ENCODE measurements around the gene PHF21B. TPM values are rescaled to one million over a fixed set of nuclear protein-coding genes. Genes with fewer than 3 reads are reported as not detected.
"Not testable (repeated sequence)": the region's sequence is repeated elsewhere in the genome, so short reads cannot be mapped to it uniquely, and the experiment has no call there.

The PHF21B gene
- total RNA-seq, 1 donor from 2014 or later, result 0.35 TPM

- intact Hi-C loops (cut with micrococcal nuclease), result no loop called here
- ATAC-seq, result no peak
- DNase-seq, result no peak
These were observed 82.2 kb downstream of the PHF21B start for GRCh38 chr22:44927463-44928135.

- intact Hi-C loops (cut with micrococcal nuclease), result no loop called here
- DNase-seq, result peak; percentile 22
- no peak for ATAC-seq
These were observed 83.1 kb downstream of the PHF21B start for GRCh38 chr22:44926491-44927415.

DNA sequence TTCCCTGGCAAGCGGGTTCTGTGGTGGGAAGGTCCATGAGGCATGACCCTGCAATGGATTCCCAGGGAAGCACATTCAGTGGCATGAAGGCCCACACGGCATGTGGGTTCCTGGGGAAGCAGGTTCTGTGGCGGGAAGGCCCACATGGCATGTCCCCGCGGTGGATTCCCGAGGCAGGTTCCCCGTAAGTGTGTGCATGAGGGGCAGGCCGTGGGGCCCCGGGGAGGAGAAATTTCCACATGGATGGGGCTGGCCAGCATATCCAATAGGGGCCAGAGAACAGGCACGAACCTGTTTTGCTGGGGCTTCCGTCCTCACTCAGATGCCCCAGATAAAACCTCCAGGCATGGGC lies 83.7 kb downstream of the PHF21B start:
- intact Hi-C loops (cut with micrococcal nuclease), result no loop called here
- ATAC-seq (no peak), DNase-seq (peak; percentile 25)

GRCh38 chr22:44925465-44926123 lies 84.2 kb downstream of the PHF21B start:
- ATAC-seq (no peak), DNase-seq (peak; percentile 21)
- intact Hi-C loops (cut with micrococcal nuclease), result no loop called here

DNA sequence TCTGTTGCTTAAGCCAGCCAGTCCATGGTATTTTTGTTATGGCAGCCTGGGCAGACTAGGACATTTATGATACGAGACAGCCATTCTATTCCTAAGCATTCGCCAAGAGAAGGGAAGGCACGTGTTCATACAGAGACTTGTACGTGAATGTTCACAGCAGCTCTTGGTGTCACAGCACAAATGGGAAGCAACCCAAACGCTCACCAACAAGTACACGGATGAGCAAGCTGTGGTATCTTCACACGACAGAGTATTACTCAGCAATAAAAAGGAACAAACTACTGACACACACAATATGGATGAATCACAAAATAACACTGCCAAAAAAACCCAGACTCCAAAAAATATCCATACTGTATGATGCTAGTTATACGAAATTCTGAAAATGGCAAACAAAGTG lies 85.1 kb downstream of the PHF21B start:
- no peak for DNase-seq
- intact Hi-C loops (cut with micrococcal nuclease), result no loop called here
- no peak for ATAC-seq

GRCh38 chr22:44924098-44924497 lies 85.7 kb downstream of the PHF21B start:
- ATAC-seq (no peak), DNase-seq (no peak)
- intact Hi-C loops (cut with micrococcal nuclease), result no loop called here

- DNase-seq; intact Hi-C loops (cut with micrococcal nuclease); ATAC-seq: not testable (repeated sequence)
These were observed 88.0 kb downstream of the PHF21B start for GRCh38 chr22:44921766-44922165.

DNA sequence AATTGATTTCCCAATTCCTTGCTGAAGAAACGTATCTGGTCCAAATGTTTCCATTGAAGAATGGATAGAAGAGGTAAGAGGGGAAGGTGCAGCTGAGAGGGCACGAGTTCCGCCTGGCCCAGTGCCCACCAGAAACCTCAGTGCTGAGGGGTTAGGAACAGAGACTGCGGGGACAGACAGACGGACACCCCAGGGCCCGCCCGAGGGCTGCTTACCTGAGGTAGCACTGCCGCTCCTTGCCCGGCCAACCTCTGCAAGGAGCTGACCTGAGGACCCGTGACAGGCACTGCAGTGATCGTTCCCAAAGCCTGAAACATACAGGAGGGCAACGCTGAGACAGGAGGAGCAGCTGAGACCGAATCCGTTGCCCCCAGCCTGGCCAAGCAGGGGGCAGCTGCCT lies 89.6 kb downstream of the PHF21B start:
- DNase-seq, result no peak
- intact Hi-C loops (cut with micrococcal nuclease), result no loop called here
- ATAC-seq, result no peak

- ATAC-seq (no peak), DNase-seq (no peak)
- intact Hi-C loops (cut with micrococcal nuclease), result no loop called here
These were observed 90.1 kb downstream of the PHF21B start for GRCh38 chr22:44919691-44920090.

- intact Hi-C loops (cut with micrococcal nuclease), result no loop called here
- DNase-seq (no peak), ATAC-seq (no peak)
These were observed 90.8 kb downstream of the PHF21B start for GRCh38 chr22:44918925-44919392.

DNA sequence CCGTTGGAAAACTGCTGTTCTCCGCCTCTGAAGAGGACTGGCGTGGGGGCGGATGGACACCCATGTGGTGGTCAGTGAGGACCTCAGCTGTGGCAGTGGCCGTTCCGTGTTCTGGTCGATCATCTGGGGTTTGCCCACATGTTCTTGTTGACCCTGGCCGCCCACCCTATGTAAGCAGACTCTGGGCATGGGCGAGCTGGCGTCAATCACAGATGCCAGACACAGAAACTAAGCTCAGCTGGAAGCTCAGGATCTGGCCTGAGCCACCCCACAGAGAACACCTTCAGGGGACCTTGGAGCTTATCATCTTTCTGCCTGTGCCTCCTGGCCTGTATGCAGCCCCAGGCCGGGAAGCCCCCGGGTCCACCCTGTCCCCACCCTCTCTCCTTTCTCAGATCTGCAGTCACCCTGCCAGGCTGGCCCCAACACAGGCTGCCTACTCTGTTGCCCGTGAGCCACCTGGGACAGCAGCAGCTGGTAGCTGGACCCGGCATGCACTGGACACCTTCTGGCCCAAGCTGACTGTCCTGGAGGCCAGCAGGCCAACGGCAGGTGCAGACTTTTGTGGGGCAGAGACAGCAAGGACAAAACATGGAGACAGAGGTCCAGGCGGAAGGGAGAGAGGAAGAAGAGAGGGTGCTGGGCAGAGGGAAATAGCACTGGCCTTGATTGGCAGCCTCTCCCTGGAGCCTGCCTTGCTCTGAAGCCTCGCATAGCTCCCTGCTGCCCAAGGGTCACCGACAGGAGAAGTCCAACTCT lies 91.5 kb downstream of the PHF21B start:
- ATAC-seq (peak; percentile 23), DNase-seq (no peak)
- intact Hi-C loops (cut with micrococcal nuclease), result no loop called here

- DNase-seq (no peak), ATAC-seq (no peak)
- intact Hi-C loops (cut with micrococcal nuclease), result no loop called here
These were observed 92.2 kb downstream of the PHF21B start for GRCh38 chr22:44917372-44918165.

DNA sequence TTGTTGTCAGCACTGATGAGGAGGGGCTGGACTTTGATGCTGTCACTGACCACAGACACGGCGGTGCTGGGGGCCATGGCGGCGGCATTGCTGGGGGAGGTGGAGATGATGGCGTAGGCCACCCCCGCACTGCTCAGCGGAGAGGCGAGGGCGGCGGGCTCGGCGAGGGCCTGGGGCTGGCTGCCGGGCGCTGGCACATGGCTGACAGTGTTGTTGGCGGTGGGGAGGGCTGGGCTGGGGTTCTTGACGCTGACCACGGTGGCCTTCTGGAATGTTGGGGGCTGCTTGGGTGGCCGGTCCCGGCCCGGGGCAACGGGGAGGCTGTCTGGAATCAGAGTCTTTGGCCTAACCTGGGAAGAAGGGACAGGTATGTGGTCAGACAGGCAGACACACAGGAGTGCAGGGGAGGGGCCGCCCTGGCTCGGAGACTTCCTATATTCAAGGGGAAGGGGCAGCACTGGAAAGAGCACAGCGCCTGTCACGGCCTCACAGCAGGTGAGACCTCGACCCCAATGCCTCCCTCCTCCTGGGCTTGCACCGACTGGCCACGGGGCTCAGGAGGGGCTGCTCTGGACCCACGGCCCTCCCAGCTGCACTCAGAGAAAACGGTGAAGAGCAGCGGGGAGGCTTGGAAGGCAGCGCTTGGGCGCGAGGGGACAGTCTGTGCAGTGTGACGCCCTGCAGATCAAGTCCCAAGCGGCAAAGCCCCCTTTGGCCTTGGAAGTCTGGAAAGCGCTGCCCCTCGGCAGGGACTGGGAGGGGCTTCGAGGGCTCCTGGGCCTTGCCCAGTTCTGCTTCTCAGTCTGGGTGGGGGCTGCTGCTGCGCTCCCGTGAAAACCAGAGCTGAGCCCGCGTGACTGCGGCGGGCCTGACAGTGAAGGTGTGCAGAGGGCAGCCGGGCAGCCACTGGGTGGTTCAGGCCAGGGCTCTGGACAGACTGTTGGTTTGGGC lies 93.2 kb downstream of the PHF21B start:
- intact Hi-C loops (cut with micrococcal nuclease), result no loop called here
- ATAC-seq (no peak), DNase-seq (no peak)

DNA sequence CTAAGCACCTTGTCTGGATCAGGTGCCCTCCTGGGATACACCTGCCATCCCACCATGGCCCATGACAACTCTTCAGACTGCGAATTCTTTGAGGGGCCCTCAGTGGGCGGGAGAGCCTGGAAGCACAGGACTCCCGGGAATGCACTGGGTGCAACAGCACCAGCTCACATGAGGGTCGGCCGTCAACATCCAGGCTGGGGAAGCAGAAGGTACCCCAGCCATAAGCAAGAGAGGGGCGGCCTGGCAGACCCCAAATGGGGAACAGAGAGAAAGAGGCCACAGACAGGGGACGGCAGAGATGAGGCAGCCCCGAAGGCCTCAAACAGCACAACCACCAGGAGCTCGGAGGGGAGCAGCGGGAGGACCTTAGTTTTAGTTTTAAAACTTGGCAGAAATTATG lies 94.4 kb downstream of the PHF21B start:
- ATAC-seq (no peak), DNase-seq (no peak)
- intact Hi-C loops (cut with micrococcal nuclease), result no loop called here

DNA sequence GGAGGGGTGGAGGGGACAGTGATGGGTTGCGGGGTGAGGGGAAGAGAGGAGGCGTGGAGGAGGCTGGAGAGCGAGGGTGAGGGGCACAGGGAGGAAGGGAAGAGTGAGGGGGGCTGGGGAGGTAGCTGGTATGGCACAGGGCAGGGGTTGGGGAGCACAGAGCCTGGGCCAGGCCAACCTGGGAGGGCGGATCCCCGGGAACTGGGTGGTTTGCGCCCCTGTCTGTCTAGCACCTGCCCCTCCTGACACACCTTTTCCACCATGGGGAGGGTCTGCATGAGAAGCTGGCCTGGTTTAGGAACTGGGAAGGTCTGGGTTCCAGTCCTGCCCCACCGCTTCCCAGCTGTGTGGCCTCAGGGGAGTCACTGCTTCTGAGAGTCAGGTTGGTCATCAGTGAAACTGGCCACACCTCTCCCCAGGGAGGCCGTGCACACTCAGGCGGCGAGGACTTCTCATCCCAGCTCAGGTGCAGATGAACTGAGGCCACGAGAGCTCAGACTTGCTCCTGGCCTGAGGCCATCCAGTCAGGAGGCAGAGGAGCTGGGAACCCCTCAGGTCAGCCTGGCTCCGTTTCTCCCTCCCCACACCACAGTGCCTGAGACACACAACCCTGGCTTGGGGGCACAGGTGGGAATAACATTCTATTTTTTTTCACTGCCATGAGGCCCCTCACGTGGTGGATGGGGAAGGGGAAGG lies 95.6 kb downstream of the PHF21B start:
- intact Hi-C loops (cut with micrococcal nuclease), result no loop called here
- no peak for DNase-seq
- ATAC-seq, result no peak

DNA sequence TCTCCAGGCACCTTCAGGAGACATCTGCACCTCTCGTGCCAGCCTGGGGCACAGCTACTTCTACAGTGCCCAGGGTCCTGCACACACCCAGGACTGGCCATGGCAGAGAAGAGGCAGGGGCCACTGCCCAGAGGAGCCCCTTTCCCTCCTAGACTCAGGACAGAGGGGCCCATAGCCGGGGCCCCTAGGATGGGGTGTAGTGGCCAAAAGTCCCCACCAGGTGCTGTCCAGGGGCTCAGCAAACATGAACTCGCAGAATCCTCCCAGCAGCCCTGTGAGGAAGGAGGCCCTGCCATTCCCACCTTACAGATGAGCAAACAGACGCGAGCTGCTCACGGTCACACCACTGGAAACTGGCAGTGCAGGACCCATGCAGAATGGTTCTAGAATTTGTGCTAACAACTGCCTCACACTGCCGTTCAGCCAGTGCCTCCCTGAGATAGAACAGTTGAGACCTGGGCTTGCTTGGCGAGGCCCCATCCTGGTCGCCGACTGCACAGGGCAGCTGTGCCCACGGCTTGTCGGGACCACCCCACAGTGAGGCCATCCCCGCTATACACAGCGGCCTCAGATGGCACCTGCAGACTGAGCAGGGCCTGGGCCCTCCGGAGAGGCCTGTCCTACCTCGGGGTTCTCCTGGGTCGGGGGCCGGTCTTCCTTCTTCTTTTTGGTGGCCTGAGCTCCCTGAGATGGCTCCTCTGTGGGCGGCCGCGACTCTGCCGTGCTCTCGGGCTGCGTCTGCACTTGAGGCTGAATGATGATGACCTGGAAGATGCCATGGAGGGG lies 96.4 kb downstream of the PHF21B start:
- intact Hi-C loops (cut with micrococcal nuclease), result no loop called here
- ATAC-seq (no peak), DNase-seq (no peak)

All from left ventricle myocardium superior (tissue), 1 donor.